Subcutaneous adipose tissue (tissue), 4 donors: ENCODE results near the gene AGA. TPM values are rescaled to one million over a fixed set of nuclear protein-coding genes. Genes with fewer than 3 reads are reported as not detected.

Experiments
- total RNA-seq, 4 donors: library from RNA; depleted of rRNA; stranded (reverse); fragments of >200 nt; gene quantifications; one replicate each; pipeline ENCODE4 v1.1.0, GENCODE V29; 2016
- TF ChIP-seq, protein P1 (sequence below): fragments of 450-650 bp; IDR thresholded peaks from one replicate; pipeline ENCODE4 v1.5.1; 2016; ENCODE audit warnings: low read depth, mild to moderate bottlenecking, control low read depth, antibody characterized with exemption, moderate library complexity

AGA gene
- total RNA-seq, 4 donors from 2014 or later, result 21.1 to 27.7 (median 24.3) TPM

GRCh38 chr4:177483760-177484159 is 41.5 kb upstream of the AGA start:
- TF ChIP-seq, protein P1, sequence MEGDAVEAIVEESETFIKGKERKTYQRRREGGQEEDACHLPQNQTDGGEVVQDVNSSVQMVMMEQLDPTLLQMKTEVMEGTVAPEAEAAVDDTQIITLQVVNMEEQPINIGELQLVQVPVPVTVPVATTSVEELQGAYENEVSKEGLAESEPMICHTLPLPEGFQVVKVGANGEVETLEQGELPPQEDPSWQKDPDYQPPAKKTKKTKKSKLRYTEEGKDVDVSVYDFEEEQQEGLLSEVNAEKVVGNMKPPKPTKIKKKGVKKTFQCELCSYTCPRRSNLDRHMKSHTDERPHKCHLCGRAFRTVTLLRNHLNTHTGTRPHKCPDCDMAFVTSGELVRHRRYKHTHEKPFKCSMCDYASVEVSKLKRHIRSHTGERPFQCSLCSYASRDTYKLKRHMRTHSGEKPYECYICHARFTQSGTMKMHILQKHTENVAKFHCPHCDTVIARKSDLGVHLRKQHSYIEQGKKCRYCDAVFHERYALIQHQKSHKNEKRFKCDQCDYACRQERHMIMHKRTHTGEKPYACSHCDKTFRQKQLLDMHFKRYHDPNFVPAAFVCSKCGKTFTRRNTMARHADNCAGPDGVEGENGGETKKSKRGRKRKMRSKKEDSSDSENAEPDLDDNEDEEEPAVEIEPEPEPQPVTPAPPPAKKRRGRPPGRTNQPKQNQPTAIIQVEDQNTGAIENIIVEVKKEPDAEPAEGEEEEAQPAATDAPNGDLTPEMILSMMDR, result no peak

GRCh38 chr4:177483271-177483670 is 41.0 kb upstream of the AGA start:
- TF ChIP-seq, protein P1, result no peak

GRCh38 chr4:177482367-177482766 is 40.1 kb upstream of the AGA start:
- TF ChIP-seq, protein P1, result no peak

GRCh38 chr4:177480795-177481194 is 38.6 kb upstream of the AGA start:
- TF ChIP-seq, protein P1, result no peak

DNA sequence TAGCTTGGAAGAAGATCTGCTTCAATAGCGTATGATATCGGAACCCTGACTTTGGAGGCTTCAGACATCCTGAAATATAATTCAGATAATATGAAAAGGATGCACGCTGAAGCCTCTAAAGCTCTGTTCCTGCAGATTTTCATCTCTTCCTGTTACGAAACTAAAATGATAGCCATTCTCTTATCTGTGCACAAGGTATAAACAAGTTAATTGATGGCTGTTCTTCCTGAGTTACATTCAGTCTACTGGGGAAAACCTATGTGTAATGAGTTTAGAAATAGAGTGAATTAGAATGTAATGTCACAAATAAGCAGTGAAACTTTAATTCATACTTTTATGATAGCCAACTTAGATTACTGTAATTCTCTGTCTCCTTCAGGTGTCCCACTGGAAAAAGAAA is 36.8 kb upstream of the AGA start:
- TF ChIP-seq, protein P1, result no peak

DNA sequence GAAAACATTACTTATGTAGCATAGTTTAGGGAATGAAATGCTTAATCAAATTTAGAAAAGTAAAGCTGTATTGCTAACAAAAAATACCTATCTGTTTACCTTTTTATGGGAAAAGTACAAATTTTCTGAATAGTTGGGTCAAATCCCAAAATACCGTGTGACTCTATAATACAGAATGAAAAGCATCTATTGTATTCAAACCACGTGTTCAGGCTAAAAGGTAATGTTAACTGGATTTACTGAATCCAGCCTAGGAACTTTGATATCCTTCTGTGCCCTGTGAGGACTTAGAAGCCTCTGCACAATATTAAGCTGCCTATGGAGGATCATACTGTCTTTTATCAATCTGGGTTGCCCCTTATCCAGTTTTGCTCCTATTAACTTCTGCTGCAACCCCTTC is 36.3 kb upstream of the AGA start:
- TF ChIP-seq, protein P1, result no peak

- TF ChIP-seq, protein P1, result no peak
Measured at GRCh38 chr4:177473991-177474390, 31.8 kb upstream of the AGA start.
